HG03066 (cell line): Measurements from ENCODE around the gene ZNF77.
"Not testable (repeated sequence)": the region's sequence is repeated elsewhere in the genome, so short reads cannot be mapped to it uniquely, and the experiment has no call there.

ENCODE experiments used
- ATAC-seq: cut with Tn5 transposase; IDR thresholded peaks from one replicate; pipeline ENCODE4 v1.9.1; 2021; ENCODE audit warnings: low read depth; ENCODE audit not compliant: unreplicated experiment

ZNF77 gene

DNA sequence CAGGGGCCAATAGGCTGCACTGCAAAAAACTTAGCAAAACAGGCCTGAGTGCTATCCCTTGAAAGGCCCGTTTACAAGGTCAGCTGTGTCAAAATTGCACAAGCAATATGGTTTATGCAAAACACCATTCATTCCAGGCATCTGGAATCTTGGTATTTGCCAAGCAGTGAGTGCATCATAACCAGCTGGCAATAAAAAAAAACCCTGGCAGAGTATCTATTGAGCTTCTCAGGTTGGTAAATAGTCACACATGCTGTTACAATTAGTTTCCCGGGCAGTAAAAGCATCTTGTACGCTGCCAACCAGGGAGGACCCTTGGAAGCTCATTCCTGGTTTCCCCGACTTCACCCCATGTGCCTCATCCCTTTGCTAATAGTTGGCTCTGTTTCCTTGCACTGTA is 21.3 kb downstream of the ZNF77 start:
- no peak for ATAC-seq

DNA sequence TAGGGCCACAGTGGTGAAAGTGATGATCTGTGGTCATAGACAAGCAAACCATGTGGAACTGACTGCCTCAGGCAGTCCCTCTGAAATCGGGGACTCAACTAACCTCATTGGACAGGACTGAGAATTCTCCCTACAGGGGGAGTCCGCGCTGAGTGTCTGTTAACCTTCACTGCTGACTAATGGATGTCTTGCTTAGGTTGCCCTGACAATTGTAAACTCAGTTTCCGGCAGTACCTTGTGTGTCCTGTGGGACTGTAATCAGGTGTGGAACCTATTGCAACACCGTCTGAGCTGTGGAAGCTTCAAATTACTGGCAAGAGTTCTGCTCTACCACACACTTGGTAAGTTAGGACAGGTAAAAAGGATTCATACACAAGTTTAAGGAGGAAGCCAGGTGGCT is 21.8 kb downstream of the ZNF77 start:
- no peak for ATAC-seq

- ATAC-seq = no peak
These were observed 27.2 kb downstream of the ZNF77 start for GRCh38 chr19:2917275-2918184.

DNA sequence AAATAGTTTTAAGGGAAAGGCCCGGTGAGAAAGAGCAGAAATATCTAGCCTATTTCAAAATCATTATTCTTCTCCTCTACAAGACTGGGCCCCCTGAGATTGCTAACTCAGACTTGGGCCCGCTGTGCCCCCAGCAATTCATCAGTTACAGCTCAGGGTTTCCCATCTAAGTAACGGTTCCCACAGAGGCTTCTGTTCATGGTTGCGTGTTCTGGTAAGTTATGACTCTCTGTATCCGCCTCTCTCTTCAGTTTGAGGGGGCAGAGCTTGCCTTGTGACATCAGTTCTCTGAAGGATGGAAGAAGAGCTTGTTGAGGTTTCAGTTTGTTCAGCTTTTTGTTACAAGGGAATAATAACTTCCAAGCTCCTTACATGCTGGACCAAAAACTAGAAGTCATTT is 32.5 kb downstream of the ZNF77 start:
- ATAC-seq = no peak

- no peak for ATAC-seq
These were observed 38.1 kb downstream of the ZNF77 start for GRCh38 chr19:2906631-2907195.

DNA sequence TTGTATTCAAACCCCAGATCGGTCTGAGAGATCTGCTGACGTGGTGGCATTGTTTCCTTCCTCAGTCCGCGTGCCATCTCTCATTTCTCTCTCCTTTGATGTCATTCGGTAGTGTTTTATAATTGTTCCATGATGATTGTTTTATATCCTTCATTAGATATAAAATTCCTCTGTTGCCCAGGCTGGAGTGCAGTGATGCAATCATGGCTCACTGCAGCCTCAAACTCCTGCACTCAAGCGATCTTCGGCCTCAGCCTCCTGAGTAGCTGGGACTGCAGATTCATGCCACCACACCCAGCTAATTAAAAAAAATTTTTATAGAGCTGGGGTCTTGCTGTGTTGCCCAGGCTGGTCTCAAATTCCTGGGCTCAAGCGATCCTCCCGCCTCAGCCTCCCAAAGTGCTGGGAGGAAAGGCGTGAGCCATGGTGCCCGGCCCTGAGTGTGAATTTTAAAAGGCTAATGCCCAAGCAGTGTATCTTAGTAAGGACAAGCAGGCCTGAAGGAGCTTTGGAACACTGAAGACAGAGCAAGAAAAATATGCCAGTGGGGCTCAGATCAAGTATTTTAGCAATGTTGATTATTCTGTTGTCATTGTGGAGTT is 38.8 kb downstream of the ZNF77 start:
- ATAC-seq = no peak

- not testable (repeated sequence) for ATAC-seq
These were observed 41.4 kb downstream of the ZNF77 start for GRCh38 chr19:2903326-2903725.

DNA sequence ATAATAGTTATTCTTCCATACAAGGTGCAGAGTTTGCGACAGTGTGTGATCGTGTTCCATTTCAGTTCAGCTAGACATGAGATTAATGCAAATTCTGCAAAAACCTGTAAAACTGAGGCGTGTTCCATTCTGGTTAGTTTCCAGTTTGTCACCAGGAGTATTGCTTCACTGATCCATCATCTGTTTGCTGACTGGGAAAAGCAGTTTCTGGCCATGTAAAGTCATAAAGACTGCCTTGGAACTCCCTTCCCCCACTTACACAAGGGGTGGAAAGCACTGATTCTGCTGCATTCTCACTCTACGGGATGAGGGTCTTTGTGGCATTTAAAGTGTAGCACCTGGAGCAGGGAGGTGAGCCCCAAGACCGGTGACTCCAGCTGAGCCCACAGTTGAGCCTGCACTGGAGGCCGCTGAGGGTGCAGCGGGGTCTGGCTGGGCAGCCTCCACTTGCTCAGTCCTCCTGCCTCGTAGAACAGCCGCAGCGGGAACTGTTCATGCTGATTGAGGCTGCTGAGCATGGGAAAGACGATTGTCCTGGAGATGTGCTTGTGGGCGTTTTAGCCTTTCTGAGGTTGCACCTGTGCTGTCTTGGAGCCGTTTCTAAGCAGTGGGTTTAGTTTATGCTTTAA is 42.1 kb downstream of the ZNF77 start:
- no peak for ATAC-seq

- peak; percentile 96 for ATAC-seq
These were observed 44.2 kb downstream of the ZNF77 start, which contains the start of gene ZNF57 for GRCh38 chr19:2900296-2901252. ZNF57 (plus strand) TSS chr19:2900928; CDS start chr19:2901046, 118 bp downstream.

GRCh38 chr19:2896694-2897093 is 48.1 kb downstream of the ZNF77 start:
- no peak for ATAC-seq

- ATAC-seq = not testable (repeated sequence)
These were observed 54.2 kb downstream of the ZNF77 start for GRCh38 chr19:2890531-2890930.

DNA sequence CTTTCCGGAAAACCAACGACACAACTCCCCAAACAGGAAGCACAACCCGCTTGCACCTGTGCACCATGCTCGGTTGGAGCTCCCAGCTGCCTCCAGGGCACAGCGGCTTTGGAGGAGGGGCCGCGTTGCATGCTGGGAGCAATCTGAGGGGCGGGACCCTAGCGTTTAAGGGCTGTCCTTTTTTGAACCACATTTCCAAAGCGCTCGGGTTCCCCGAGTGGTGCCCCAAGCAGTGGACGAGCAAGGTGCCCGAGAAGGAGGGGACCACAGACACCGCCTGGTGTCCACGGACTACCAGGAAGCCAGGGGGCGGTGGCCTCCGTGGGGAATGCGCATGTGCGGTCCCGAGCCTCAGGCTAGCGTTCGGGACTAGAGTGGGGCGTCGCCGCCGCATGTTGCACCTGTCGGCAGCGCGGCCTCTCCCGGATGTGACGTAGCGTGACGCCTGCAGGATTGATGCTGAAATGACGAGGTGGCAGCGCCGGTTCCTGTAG is 56.0 kb downstream of the ZNF77 start:
- no peak for ATAC-seq

DNA sequence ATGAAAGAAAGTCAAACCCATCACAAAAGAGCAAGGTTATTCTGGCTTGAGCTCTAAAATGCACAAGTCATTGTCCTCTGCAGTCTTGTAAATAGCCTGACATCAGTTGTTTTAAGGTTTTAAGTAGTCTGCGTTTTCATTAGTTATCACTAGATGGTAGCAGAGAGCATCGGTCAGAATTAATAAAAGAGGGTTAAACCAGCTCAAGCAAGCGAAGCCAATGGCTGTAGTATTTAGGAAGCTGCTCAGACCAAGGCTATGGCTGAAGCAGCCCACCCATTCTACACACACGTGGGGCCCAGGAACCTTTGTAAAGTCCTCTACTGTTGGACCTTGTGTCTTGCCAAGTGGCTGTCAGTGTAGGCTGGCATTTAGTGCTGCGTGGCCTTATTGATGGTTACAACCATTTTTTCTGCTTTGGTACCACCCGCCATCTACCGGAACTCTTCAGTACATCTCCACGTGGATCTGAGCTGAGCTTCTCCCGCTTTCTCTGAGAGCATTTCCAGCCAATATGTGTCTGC is 57.3 kb downstream of the ZNF77 start:
- no peak for ATAC-seq

DNA sequence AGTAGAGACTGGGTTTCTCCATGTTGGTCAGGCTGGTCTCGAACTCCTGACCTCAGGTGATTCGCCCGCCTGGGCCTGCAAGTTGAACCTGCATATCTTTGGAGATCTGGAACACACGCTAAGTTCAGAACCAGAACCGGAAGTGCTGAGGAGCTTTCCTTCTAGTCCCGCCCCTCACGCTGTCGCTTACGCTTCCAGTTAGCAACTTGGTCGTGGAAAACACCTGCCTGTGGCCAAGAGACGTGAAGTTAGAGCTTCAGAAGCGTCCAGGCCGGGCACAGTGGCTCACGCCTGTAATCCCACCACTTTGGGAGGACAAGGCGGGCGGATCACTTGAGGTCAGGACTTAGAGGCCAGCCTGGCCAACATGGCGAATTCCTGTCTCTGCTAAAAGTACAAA is 59.0 kb downstream of the ZNF77 start:
- ATAC-seq = no peak

- no peak for ATAC-seq
These were observed 60.9 kb downstream of the ZNF77 start for GRCh38 chr19:2883686-2884439.
